Measurements from ENCODE around the gene LMF1.

LMF1 gene

GRCh38 chr16:856101-856500 lies 114.7 kb downstream of the LMF1 start:
- DNase-seq = no peak

GRCh38 chr16:855471-855870 lies 115.3 kb downstream of the LMF1 start:
- no peak for DNase-seq

GRCh38 chr16:854808-855410 lies 115.9 kb downstream of the LMF1 start:
- DNase-seq = no peak

GRCh38 chr16:853981-854807 lies 116.6 kb downstream of the LMF1 start:
- no peak for DNase-seq

- no peak for DNase-seq
Observed at GRCh38 chr16:853306-853705, 117.5 kb downstream of the LMF1 start.

GRCh38 chr16:852451-853185 lies 118.2 kb downstream of the LMF1 start:
- no peak for DNase-seq

GRCh38 chr16:851871-852270 lies 118.9 kb downstream of the LMF1 start:
- DNase-seq = no peak

- no peak for DNase-seq
Observed at GRCh38 chr16:851209-851810, 119.5 kb downstream of the LMF1 start.

- DNase-seq = no peak
Observed at GRCh38 chr16:850668-851067, 120.1 kb downstream of the LMF1 start.

- no peak for DNase-seq
Observed at GRCh38 chr16:848510-849253, 122.1 kb downstream of the LMF1 start.

GRCh38 chr16:847681-848445 lies 122.9 kb downstream of the LMF1 start:
- no peak for DNase-seq

GRCh38 chr16:847151-847550 lies 123.6 kb downstream of the LMF1 start:
- no peak for DNase-seq

- DNase-seq = no peak
Observed at GRCh38 chr16:845351-845745, 125.4 kb downstream of the LMF1 start.

- no peak for DNase-seq
Observed at GRCh38 chr16:844638-845350, 126.0 kb downstream of the LMF1 start.

- no peak for DNase-seq
Observed at GRCh38 chr16:843771-844170, 127.0 kb downstream of the LMF1 start.

- DNase-seq = no peak
Observed at GRCh38 chr16:842711-843560, 127.8 kb downstream of the LMF1 start.

- DNase-seq = no peak
Observed at GRCh38 chr16:842061-842476, 128.7 kb downstream of the LMF1 start.

- DNase-seq = no peak
Observed at GRCh38 chr16:841455-842060, 129.2 kb downstream of the LMF1 start.

- DNase-seq = no peak
Observed at GRCh38 chr16:840561-841454, 130.0 kb downstream of the LMF1 start.
